Fibroblast of lung (primary cell): ENCODE data around the gene SPATA2L. TPM values are rescaled to one million over a fixed set of nuclear protein-coding genes. Genes with fewer than 3 reads are reported as not detected.

Experiments used
- DNase-seq, 2 donors: peaks; one replicate each; pipeline versions ENCODE4 v3.0.0 to v3.0.0-alpha.2; 2010; ENCODE audit warnings: low read depth in 2 of 2
- H2AFZ ChIP-seq: 2 replicates; pipeline ENCODE4 v1.5.1; 2012; ENCODE audit warnings: low read length, control low read depth, inconsistent platforms
- H3K27ac ChIP-seq: 2 replicates; pipeline ENCODE4 v1.5.1; 2011; ENCODE audit warnings: low read length, control low read depth; ENCODE audit not compliant: insufficient read depth
- H3K27me3 ChIP-seq: 2 replicates; pipeline ENCODE4 v1.5.1; 2011; ENCODE audit warnings: mild to moderate bottlenecking, low read length; ENCODE audit not compliant: control insufficient read depth, insufficient read depth
- H3K36me3 ChIP-seq: 2 replicates; pipeline ENCODE4 v1.5.1; 2011; ENCODE audit warnings: low read length; ENCODE audit not compliant: control insufficient read depth, insufficient read depth
- H3K4me1 ChIP-seq: 2 replicates; pipeline ENCODE4 v1.5.1; 2011; ENCODE audit warnings: low read length; ENCODE audit not compliant: control insufficient read depth, insufficient read depth; ENCODE audit errors: extremely low read depth
- H3K4me2 ChIP-seq: 2 replicates; pipeline ENCODE4 v1.5.1; 2011; ENCODE audit warnings: low read length, control low read depth; ENCODE audit not compliant: insufficient read depth; ENCODE audit errors: extremely low read depth
- H3K4me3 ChIP-seq, 4 experiments: fragments of 200-600 bp in 1 of 4; sonication (generic) in 1 of 4; replicated peaks in 1 of 4; 2 replicates each; pipeline ENCODE4 v1.5.1; 2011 to 2016; ENCODE audit warnings: low read length in 4 of 4, low read depth in 3 of 4, mild to moderate bottlenecking in 3 of 4, control low read depth in 2 of 4, inconsistent platforms in 1 of 4, mixed read lengths in 1 of 4; ENCODE audit not compliant: insufficient read depth in 1 of 4; ENCODE audit errors: control extremely low read depth in 1 of 4
- H3K79me2 ChIP-seq: 2 replicates; pipeline ENCODE4 v1.5.1; 2012; ENCODE audit warnings: mild to moderate bottlenecking, low read length, inconsistent platforms; ENCODE audit not compliant: control insufficient read depth, insufficient read depth
- H3K9ac ChIP-seq: 2 replicates; pipeline ENCODE4 v1.5.1; 2011; ENCODE audit warnings: mild to moderate bottlenecking, low read length, control low read depth; ENCODE audit not compliant: insufficient read depth
- H3K9me3 ChIP-seq: 2 replicates; pipeline ENCODE4 v1.5.1; 2012; ENCODE audit warnings: low read depth, low read length; ENCODE audit not compliant: control insufficient read depth, insufficient read depth
- H4K20me1 ChIP-seq: 2 replicates; pipeline ENCODE4 v1.5.1; 2011; ENCODE audit warnings: low read length; ENCODE audit not compliant: control insufficient read depth, insufficient read depth; ENCODE audit errors: extremely low read depth
- EZH2 ChIP-seq: IDR thresholded peaks from 2 replicates; pipeline ENCODE4 v1.5.1; 2012; ENCODE audit warnings: low read length, control low read depth, mild to moderate bottlenecking; ENCODE audit errors: missing control alignments
- polyA plus RNA-seq, 2 donors: library from polyadenylated mRNA; depleted of rRNA in 1 of 2; stranded (reverse) in 1 of 2; unstranded in 1 of 2; fragments of >200 nt; gene quantifications; 2 replicates each; pipeline ENCODE4 v1.2.1, GENCODE V29; 2011 to 2012; ENCODE audit warnings: missing spikeins in 1 of 2
- total RNA-seq: library from RNA; depleted of rRNA; stranded (reverse); fragments of >200 nt; gene quantifications from 2 replicates; pipeline ENCODE4 v1.2.1, GENCODE V29; 2014
- TF ChIP-seq, protein P1 (sequence below), 2 donors: IDR thresholded peaks in 1 of 2; conservative IDR thresholded peaks in 1 of 2; 1 replicate in 1 of 2; 2 replicates in 1 of 2; pipeline ENCODE4 v1.5.1; 2011 to 2012; ENCODE audit warnings: low read length in 2 of 2, control low read depth in 1 of 2, inconsistent platforms in 1 of 2, low read depth in 1 of 2, mild to moderate bottlenecking in 1 of 2

The SPATA2L gene
- total and polyA plus RNA-seq, 2 donors (not counting 1 experiment from before 2014, with no cell fraction given) = 1.7 to 7.3 TPM

- no peaks in the 10 kb centered on the region for H3K27me3 ChIP-seq
- H3K4me2 ChIP-seq = no peak overlapping the region
- H3K4me3 ChIP-seq = no peak overlapping the region
- DNase-seq = no peak
- no peaks in the 10 kb centered on the region for H3K9me3 ChIP-seq
- H3K9ac ChIP-seq = no peak overlapping the region
- H3K36me3 ChIP-seq = peaks cover 4% of the 10 kb centered on the region
- peaks cover 2% of the 10 kb centered on the region for H3K4me1 ChIP-seq
- no peak overlapping the region for H3K27ac ChIP-seq
- no peaks in the 10 kb centered on the region for H4K20me1 ChIP-seq
- no peak overlapping the region for H2AFZ ChIP-seq
- H3K79me2 ChIP-seq = no peaks in the 10 kb centered on the region
- TF ChIP-seq, protein P1, sequence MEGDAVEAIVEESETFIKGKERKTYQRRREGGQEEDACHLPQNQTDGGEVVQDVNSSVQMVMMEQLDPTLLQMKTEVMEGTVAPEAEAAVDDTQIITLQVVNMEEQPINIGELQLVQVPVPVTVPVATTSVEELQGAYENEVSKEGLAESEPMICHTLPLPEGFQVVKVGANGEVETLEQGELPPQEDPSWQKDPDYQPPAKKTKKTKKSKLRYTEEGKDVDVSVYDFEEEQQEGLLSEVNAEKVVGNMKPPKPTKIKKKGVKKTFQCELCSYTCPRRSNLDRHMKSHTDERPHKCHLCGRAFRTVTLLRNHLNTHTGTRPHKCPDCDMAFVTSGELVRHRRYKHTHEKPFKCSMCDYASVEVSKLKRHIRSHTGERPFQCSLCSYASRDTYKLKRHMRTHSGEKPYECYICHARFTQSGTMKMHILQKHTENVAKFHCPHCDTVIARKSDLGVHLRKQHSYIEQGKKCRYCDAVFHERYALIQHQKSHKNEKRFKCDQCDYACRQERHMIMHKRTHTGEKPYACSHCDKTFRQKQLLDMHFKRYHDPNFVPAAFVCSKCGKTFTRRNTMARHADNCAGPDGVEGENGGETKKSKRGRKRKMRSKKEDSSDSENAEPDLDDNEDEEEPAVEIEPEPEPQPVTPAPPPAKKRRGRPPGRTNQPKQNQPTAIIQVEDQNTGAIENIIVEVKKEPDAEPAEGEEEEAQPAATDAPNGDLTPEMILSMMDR (conservative IDR thresholded peaks at IDR 0.05 in 1 of 2, IDR thresholded peaks at IDR 0.05 in 1 of 2; ENCODE audit: low read depth in 1 of 2, low read length in 2 of 2) = no peak
- TF ChIP-seq EZH2 = no peak
Measured at GRCh38 chr16:89709166-89709565, 7.7 kb upstream of the SPATA2L start.

GRCh38 chr16:89708481-89708931 lies 7.0 kb upstream of the SPATA2L start:
- H3K9ac ChIP-seq = no peak overlapping the region
- H3K79me2 ChIP-seq = no peaks in the 10 kb centered on the region
- H3K27me3 ChIP-seq = no peaks in the 10 kb centered on the region
- TF ChIP-seq, protein P1 (conservative IDR thresholded peaks at IDR 0.05 in 1 of 2, IDR thresholded peaks at IDR 0.05 in 1 of 2; ENCODE audit: low read depth in 1 of 2, low read length in 2 of 2) = no peak
- no peak for TF ChIP-seq EZH2
- H3K9me3 ChIP-seq = no peaks in the 10 kb centered on the region
- H3K4me1 ChIP-seq = peaks cover 2% of the 10 kb centered on the region
- no peak overlapping the region for H2AFZ ChIP-seq
- H3K4me3 ChIP-seq = no peak overlapping the region
- H3K27ac ChIP-seq = no peak overlapping the region
- no peak for DNase-seq
- no peaks in the 10 kb centered on the region for H4K20me1 ChIP-seq
- peaks cover 4% of the 10 kb centered on the region for H3K36me3 ChIP-seq
- H3K4me2 ChIP-seq = no peak overlapping the region

- no peak for DNase-seq
- Histone ChIP-seq H3K4me1 (peaks cover 2% of the 10 kb centered on the region), H3K79me2 (no peaks in the 10 kb centered on the region), H2AFZ (no peak overlapping the region), H3K9ac (no peak overlapping the region), H3K4me2 (no peak overlapping the region), H4K20me1 (no peaks in the 10 kb centered on the region), H3K4me3 (no peak overlapping the region), H3K9me3 (no peaks in the 10 kb centered on the region), H3K36me3 (peaks cover 4% of the 10 kb centered on the region), H3K27me3 (no peaks in the 10 kb centered on the region), H3K27ac (no peak overlapping the region)
- TF ChIP-seq, protein P1 (conservative IDR thresholded peaks at IDR 0.05 in 1 of 2, IDR thresholded peaks at IDR 0.05 in 1 of 2; ENCODE audit: low read depth in 1 of 2, low read length in 2 of 2) = no peak
- TF ChIP-seq EZH2 = no peak
Measured at GRCh38 chr16:89707695-89708094, 6.2 kb upstream of the SPATA2L start.
